ENCODE results near the gene SDK1. TPM values are rescaled to one million over a fixed set of nuclear protein-coding genes. Genes with fewer than 3 reads are reported as not detected.

The SDK1 gene, protein sequence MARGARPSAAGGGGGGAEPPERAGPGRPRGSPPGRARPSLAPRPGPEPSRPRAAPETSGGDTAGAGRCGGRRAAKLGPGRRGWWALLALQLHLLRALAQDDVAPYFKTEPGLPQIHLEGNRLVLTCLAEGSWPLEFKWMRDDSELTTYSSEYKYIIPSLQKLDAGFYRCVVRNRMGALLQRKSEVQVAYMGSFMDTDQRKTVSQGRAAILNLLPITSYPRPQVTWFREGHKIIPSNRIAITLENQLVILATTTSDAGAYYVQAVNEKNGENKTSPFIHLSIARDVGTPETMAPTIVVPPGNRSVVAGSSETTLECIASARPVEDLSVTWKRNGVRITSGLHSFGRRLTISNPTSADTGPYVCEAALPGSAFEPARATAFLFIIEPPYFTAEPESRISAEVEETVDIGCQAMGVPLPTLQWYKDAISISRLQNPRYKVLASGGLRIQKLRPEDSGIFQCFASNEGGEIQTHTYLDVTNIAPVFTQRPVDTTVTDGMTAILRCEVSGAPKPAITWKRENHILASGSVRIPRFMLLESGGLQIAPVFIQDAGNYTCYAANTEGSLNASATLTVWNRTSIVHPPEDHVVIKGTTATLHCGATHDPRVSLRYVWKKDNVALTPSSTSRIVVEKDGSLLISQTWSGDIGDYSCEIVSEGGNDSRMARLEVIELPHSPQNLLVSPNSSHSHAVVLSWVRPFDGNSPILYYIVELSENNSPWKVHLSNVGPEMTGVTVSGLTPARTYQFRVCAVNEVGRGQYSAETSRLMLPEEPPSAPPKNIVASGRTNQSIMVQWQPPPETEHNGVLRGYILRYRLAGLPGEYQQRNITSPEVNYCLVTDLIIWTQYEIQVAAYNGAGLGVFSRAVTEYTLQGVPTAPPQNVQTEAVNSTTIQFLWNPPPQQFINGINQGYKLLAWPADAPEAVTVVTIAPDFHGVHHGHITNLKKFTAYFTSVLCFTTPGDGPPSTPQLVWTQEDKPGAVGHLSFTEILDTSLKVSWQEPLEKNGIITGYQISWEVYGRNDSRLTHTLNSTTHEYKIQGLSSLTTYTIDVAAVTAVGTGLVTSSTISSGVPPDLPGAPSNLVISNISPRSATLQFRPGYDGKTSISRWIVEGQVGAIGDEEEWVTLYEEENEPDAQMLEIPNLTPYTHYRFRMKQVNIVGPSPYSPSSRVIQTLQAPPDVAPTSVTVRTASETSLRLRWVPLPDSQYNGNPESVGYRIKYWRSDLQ (N-terminal part only)
- under 1 TPM; 0.25 to 0.78 TPM for total RNA-seq

DNA sequence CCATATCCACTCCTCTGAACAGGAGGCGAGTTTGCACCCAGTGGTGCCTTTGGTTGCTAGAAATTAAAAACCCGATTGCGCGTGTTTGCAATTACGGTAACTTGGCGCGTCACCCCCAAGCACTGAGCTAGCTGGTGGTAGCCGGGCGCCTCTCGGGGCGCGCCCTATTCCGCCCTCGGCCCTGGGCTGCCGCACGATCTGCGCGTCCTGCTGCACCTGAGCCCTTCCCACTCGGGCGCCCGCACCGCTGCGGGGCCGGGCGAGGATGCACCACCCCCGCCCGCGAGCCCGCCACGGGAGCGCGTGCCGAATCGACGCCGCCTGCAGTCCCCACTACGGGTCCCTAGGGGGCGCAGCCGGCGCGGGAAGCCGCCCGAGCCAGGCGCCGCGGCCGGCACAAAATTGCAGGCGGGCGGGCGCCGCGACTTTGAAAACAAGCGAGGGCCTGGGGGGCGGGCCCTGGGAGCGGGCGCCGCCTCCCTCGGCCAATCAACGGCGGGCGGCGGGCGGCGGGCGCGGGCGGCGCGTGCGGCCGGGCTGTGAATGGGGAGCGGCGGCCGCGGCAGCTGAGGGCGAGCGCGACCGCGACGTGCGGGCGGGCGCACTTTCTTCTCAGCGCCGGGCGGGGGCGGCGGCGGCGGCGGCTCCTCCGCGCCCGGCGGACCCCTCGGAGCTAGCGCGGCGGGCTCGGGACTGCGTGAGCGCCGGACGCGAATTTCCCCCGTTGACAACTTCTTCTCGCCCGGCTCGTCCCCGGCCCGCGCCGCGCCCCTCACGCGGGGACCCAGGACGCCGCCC is at the start of gene SDK1:
Gene SDK1, plus strand, starts transcription at position 602 of the 798 bp plus-strand sequence. CDS start 335 bp downstream, outside the sequence.
- Mint-ChIP-seq H3K4me3 (peak within 1 kb of the TSS; percentile 66), H3K36me3 (ENCODE audit: low read depth) (no peaks in the 10 kb centered on the region), H3K27ac (no peak within 1 kb of the TSS), H3K9me3 (no peaks in the 10 kb centered on the region), H3K27me3 (peaks cover 30% of the 10 kb centered on the region), H3K4me1 (ENCODE audit: low read depth) (peaks cover 5% of the 10 kb centered on the region)
- DNase-seq (peak; percentile 91), ATAC-seq (peak; percentile 93)
- ChIA-PET POLR2A (interaction anchor here (0.9 to 1.4 kb wide), 2 partner anchors 65 to 164 kb away, joined by 3 to 5 read pairs; no protein-coding TSS in a partner anchor), CTCF (interaction anchor here (0.9 to 2.2 kb wide), 11 partner anchors 9 to 423 kb away, joined by 3 to 19 read pairs (median 4); no protein-coding TSS in a partner anchor)
- TF ChIP-seq, protein P1, sequence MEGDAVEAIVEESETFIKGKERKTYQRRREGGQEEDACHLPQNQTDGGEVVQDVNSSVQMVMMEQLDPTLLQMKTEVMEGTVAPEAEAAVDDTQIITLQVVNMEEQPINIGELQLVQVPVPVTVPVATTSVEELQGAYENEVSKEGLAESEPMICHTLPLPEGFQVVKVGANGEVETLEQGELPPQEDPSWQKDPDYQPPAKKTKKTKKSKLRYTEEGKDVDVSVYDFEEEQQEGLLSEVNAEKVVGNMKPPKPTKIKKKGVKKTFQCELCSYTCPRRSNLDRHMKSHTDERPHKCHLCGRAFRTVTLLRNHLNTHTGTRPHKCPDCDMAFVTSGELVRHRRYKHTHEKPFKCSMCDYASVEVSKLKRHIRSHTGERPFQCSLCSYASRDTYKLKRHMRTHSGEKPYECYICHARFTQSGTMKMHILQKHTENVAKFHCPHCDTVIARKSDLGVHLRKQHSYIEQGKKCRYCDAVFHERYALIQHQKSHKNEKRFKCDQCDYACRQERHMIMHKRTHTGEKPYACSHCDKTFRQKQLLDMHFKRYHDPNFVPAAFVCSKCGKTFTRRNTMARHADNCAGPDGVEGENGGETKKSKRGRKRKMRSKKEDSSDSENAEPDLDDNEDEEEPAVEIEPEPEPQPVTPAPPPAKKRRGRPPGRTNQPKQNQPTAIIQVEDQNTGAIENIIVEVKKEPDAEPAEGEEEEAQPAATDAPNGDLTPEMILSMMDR (IDR thresholded peaks at IDR 0.05), result peak; percentile 85
- intact Hi-C loops (cut with micrococcal nuclease), result loop anchor here (5.0 kb wide), 1 partner anchor 371 kb away; no protein-coding TSS in a partner anchor

DNA sequence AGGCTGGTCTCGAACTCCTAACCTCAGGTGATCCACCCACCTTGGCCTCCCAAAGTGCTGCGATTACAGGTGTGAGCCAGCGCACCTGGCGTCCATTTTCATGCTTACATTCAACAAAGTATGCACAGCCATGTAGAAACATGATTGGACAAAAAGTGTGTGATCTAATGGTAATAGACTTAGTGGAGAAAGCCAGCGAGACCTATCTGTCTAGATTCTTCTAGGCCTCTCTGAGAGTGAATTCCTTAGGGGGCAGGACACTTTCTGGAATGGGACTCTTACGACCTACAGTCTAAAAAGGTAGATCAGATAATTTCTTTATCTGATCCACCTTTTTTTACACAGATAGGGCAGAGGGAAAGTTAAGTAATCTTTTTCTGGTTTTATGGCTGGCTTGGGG is 46.3 kb upstream of the SDK1 start:
- DNase-seq, result no peak
- peaks cover 2% of the 10 kb centered on the region for H3K27me3 Mint-ChIP-seq
- ChIA-PET CTCF (no interaction called here), POLR2A (no interaction called here)
- no peaks in the 10 kb centered on the region for H3K9me3 Mint-ChIP-seq
- H3K4me1 Mint-ChIP-seq (ENCODE audit: low read depth), result no peaks in the 10 kb centered on the region
- intact Hi-C loops (cut with micrococcal nuclease), result no loop called here
- H3K27ac Mint-ChIP-seq, result no peak overlapping the region
- TF ChIP-seq, protein P1 (IDR thresholded peaks at IDR 0.05), result no peak
- H3K36me3 Mint-ChIP-seq (ENCODE audit: low read depth), result no peaks in the 10 kb centered on the region
- no peak for ATAC-seq
- H3K4me3 Mint-ChIP-seq, result no peak overlapping the region

DNA sequence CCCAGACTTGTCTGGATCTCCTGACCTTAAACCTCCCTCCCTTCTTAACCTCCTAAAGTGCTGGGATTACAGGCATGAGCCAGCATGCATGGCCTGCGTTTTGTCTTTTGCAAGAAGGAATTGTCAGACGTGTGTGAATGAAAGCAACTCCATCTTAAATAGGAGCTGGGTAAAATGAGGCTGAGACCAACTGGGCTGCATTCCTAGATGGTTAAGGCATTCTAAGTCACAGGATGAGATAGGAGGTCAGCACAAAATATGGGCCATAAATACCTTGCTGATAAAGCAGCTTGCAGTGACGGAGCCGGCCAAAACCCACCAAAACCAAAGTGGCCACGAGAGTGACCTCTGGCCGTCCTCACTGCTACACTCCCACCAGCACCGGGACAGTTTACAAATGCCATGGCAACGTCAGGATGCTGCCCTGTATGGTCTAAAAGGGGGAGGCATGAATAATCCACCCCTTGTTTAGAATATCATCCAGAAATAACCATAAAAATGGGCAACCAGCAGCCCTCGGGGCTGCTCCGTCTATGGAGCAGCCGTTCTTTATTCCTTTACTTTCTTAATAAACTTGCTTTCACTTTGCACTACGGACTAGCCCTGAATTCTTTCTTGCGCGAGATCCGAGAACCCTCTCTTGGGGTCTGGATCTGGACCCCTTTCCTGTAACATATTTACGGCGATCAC is 41.2 kb upstream of the SDK1 start:
- intact Hi-C loops (cut with micrococcal nuclease), result no loop called here
- no peak overlapping the region for H3K27ac Mint-ChIP-seq
- DNase-seq (no peak), ATAC-seq (no peak)
- ChIA-PET POLR2A (interaction anchor here (1.4 kb wide), 1 partner anchor 9 kb away, joined by 4 read pairs; no protein-coding TSS in a partner anchor), CTCF (no interaction called here)
- no peaks in the 10 kb centered on the region for H3K36me3 Mint-ChIP-seq (ENCODE audit: low read depth)
- H3K4me1 Mint-ChIP-seq (ENCODE audit: low read depth), result no peaks in the 10 kb centered on the region
- peaks cover 16% of the 10 kb centered on the region for H3K27me3 Mint-ChIP-seq
- peak overlapping the region; percentile 27 for H3K4me3 Mint-ChIP-seq
- H3K9me3 Mint-ChIP-seq, result no peaks in the 10 kb centered on the region
- TF ChIP-seq, protein P1 (IDR thresholded peaks at IDR 0.05), result no peak

DNA sequence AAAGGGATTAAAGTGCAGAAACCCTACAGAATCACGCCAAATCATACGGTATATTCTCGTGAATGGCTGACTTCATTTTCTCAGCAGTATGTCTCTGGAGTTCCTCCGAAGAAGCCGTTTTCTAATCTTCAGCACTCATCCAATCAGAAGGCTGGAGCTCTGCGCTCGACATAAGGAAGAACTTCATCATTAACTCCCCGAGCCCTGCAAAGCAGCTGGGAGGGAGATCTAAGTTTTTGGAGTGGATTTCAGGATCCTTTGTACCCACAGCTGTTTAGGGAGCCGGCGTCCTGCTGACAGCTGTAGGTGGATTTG is 40.7 kb upstream of the SDK1 start:
- intact Hi-C loops (cut with micrococcal nuclease), result no loop called here
- CTCF ChIA-PET, result no interaction called here

More for the DNA sequence above, 40.7 kb upstream of the SDK1 start:
- Mint-ChIP-seq H3K36me3 (ENCODE audit: low read depth) (no peaks in the 10 kb centered on the region), H3K4me1 (ENCODE audit: low read depth) (no peaks in the 10 kb centered on the region), H3K27me3 (peaks cover 19% of the 10 kb centered on the region), H3K9me3 (no peaks in the 10 kb centered on the region), H3K27ac (no peak overlapping the region), H3K4me3 (peak overlapping the region; percentile 27)
- ATAC-seq (no peak), DNase-seq (no peak)
- TF ChIP-seq, protein P1 (IDR thresholded peaks at IDR 0.05), result no peak
- POLR2A ChIA-PET, result no interaction called here

All from activated CD8-positive, alpha-beta T cell treated with anti-CD3 and anti-CD28 coated beads for 36 hours (primary cell).